HL-60 (cell line): Measurements from ENCODE around the gene HS3ST4.

Experiments
- DNase-seq, 2 experiments: peaks; one replicate each; pipeline ENCODE4 v3.0.0-alpha.2; 2010 to 2020; ENCODE audit warnings: low read depth in 1 of 2, low spot score in 1 of 2
- H3K27ac ChIP-seq: fragments of 250-450 bp; sonication (Bioruptor Pico); replicated peaks from 2 replicates; pipeline ENCODE4 v1.5.1; 2020; ENCODE audit warnings: mild to moderate bottlenecking, moderate library complexity
- H3K27me3 ChIP-seq: fragments of 250-450 bp; sonication (Bioruptor Pico); 2 replicates; pipeline ENCODE4 v1.5.1; 2021; ENCODE audit warnings: mild to moderate bottlenecking, moderate library complexity; ENCODE audit not compliant: insufficient read depth, poor library complexity, severe bottlenecking
- H3K4me3 ChIP-seq: replicated peaks from 2 replicates; pipeline ENCODE4 v1.5.1; 2011; ENCODE audit warnings: mild to moderate bottlenecking, control low read depth, low read length; ENCODE audit not compliant: insufficient read depth
- GABPA ChIP-seq: IDR thresholded peaks from 2 replicates; pipeline ENCODE4 v1.6.1; 2012; ENCODE audit warnings: low read depth
- POLR2AphosphoS5 ChIP-seq: IDR thresholded peaks from 2 replicates; pipeline ENCODE4 v1.6.1; 2012; ENCODE audit warnings: low read depth
- SPI1 ChIP-seq: IDR thresholded peaks from 2 replicates; pipeline ENCODE4 v1.6.1; 2012; ENCODE audit warnings: low read depth, mild to moderate bottlenecking, borderline replicate concordance
- TF ChIP-seq, protein P1 (sequence below): IDR thresholded peaks from 2 replicates; pipeline ENCODE4 v1.6.1; 2012; ENCODE audit warnings: low read depth; ENCODE audit not compliant: insufficient replicate concordance
- TF ChIP-seq, protein P2 (sequence below): IDR thresholded peaks from one replicate; pipeline ENCODE4 v1.5.1; 2011; ENCODE audit warnings: low read length, control low read depth, inconsistent platforms; ENCODE audit not compliant: insufficient read depth

HS3ST4 gene

DNA sequence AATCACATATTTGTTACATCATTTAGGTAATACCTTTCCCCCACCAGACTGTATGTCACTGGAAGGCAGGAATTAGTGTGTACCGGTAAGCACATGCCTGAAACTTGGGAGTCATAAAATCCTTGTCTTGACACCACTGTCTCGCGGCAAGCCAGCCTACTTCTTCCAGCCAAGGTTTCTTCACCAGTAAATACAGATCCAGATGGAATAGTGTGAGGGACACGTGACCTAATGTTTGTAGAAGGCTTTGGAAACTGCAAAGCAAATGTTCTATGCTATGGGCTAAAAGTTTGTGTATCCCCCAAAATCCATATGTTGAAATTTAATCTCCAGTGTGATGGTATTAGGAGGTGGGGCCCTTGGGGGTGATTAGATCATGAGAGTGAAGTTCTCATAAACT lies 126.1 kb downstream of the HS3ST4 start:
- TF ChIP-seq GABPA (no peak), SPI1 (no peak), POLR2AphosphoS5 (no peak)
- TF ChIP-seq, protein P1, sequence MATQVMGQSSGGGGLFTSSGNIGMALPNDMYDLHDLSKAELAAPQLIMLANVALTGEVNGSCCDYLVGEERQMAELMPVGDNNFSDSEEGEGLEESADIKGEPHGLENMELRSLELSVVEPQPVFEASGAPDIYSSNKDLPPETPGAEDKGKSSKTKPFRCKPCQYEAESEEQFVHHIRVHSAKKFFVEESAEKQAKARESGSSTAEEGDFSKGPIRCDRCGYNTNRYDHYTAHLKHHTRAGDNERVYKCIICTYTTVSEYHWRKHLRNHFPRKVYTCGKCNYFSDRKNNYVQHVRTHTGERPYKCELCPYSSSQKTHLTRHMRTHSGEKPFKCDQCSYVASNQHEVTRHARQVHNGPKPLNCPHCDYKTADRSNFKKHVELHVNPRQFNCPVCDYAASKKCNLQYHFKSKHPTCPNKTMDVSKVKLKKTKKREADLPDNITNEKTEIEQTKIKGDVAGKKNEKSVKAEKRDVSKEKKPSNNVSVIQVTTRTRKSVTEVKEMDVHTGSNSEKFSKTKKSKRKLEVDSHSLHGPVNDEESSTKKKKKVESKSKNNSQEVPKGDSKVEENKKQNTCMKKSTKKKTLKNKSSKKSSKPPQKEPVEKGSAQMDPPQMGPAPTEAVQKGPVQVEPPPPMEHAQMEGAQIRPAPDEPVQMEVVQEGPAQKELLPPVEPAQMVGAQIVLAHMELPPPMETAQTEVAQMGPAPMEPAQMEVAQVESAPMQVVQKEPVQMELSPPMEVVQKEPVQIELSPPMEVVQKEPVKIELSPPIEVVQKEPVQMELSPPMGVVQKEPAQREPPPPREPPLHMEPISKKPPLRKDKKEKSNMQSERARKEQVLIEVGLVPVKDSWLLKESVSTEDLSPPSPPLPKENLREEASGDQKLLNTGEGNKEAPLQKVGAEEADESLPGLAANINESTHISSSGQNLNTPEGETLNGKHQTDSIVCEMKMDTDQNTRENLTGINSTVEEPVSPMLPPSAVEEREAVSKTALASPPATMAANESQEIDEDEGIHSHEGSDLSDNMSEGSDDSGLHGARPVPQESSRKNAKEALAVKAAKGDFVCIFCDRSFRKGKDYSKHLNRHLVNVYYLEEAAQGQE = no peak
- TF ChIP-seq, protein P2, sequence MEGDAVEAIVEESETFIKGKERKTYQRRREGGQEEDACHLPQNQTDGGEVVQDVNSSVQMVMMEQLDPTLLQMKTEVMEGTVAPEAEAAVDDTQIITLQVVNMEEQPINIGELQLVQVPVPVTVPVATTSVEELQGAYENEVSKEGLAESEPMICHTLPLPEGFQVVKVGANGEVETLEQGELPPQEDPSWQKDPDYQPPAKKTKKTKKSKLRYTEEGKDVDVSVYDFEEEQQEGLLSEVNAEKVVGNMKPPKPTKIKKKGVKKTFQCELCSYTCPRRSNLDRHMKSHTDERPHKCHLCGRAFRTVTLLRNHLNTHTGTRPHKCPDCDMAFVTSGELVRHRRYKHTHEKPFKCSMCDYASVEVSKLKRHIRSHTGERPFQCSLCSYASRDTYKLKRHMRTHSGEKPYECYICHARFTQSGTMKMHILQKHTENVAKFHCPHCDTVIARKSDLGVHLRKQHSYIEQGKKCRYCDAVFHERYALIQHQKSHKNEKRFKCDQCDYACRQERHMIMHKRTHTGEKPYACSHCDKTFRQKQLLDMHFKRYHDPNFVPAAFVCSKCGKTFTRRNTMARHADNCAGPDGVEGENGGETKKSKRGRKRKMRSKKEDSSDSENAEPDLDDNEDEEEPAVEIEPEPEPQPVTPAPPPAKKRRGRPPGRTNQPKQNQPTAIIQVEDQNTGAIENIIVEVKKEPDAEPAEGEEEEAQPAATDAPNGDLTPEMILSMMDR = no peak
- Histone ChIP-seq H3K27ac (no peak overlapping the region), H3K27me3 (no peaks in the 10 kb centered on the region), H3K4me3 (no peak overlapping the region)
- DNase-seq = no peak

DNA sequence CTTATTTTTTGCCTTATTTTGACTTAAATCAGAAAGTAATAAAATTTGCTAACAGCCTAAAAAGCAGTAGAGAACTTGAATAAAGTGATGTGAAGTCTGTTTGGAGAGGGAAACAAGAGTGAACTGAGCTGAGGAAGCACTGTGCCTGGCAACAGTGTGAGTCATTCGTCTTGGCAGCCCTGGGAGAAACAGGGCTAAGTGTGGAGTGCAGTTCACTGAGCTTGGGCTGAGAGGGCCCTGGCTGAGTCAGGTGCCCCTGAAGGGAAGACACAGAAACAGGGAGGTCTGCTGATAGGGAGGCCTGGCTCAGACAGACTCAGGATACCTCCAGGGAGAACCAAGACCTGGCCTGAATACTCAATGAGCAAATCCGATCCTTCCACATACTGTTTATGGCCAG lies 132.1 kb downstream of the HS3ST4 start:
- no peak for DNase-seq
- Histone ChIP-seq H3K27ac (no peak overlapping the region), H3K27me3 (no peaks in the 10 kb centered on the region), H3K4me3 (no peak overlapping the region)
- TF ChIP-seq GABPA (no peak), POLR2AphosphoS5 (no peak), SPI1 (no peak)
- TF ChIP-seq, protein P2 = no peak
- TF ChIP-seq, protein P1 = no peak

DNA sequence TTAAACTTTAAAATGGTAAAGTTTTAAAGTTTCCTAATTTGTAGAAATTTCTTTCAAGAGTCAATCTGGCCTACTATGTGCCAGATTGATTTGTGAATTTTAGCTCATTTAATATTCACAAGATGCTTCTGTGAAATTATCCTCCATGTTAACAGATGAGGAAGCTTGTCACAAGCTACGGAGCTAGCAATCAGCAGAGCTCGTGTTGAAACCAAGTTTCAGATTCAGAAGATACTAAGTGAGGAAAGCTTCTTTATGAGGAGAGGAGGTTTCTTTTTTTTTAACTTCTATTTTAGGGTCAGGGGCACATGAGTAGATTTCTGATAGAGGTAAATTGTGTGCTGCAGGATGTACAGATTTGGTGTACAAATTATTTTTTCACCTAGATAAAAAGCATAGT lies 135.9 kb downstream of the HS3ST4 start:
- Histone ChIP-seq H3K27me3 (no peaks in the 10 kb centered on the region), H3K4me3 (no peak overlapping the region), H3K27ac (no peak overlapping the region)
- DNase-seq = no peak
- no peak for TF ChIP-seq SPI1
- TF ChIP-seq, protein P1 = no peak
- TF ChIP-seq POLR2AphosphoS5 = no peak
- TF ChIP-seq, protein P2 = no peak
- TF ChIP-seq GABPA = no peak
